ENCODE results near the gene TSGA10IP. TPM values are rescaled to one million over a fixed set of nuclear protein-coding genes. Genes with fewer than 3 reads are reported as not detected.

Gene TSGA10IP
- total RNA-seq, 2 donors from 2014 or later, result 0.97 to 5.6 TPM

- Histone ChIP-seq H3K27me3 (ENCODE audit: control insufficient read depth, insufficient read depth, low read length, poor library complexity, severe bottlenecking) (no peaks in the 10 kb centered on the region), H3K27ac (ENCODE audit: low read depth, low read length) (peak within 1 kb of the TSS; percentile 98), H3K36me3 (ENCODE audit: control insufficient read depth, insufficient read depth, low read length) (peaks cover 56% of the 10 kb centered on the region), H3K4me1 (ENCODE audit: control insufficient read depth, insufficient read depth, low read length) (peaks cover 18% of the 10 kb centered on the region), H3K4me3 (ENCODE audit: low read length) (peak within 1 kb of the TSS; percentile 94), H3K9me3 (ENCODE audit: control insufficient read depth, low read length) (no peaks in the 10 kb centered on the region), H3K9ac (ENCODE audit: extremely low read depth, low read length, poor library complexity, severe bottlenecking) (peak within 1 kb of the TSS; percentile 68)
- Mint-ChIP-seq H3K4me1 (peaks cover 30% of the 10 kb centered on the region), H3K27ac (peak within 1 kb of the TSS; percentile 99), H3K36me3 (ENCODE audit: low read depth) (peaks cover 52% of the 10 kb centered on the region), H3K4me3 (peak within 1 kb of the TSS; percentile 94), H3K9me3 (no peaks in the 10 kb centered on the region), H3K27me3 (ENCODE audit: insufficient read depth) (no peaks in the 10 kb centered on the region)
- TF ChIP-seq CTCF (conservative IDR thresholded peaks at IDR 0.05), result no peak
- 0% methylated on average over 28 to 55 of the region's 55 CpGs for WGBS, 2 experiments (ENCODE audit: insufficient coverage in 1 of 2, insufficient read length in 1 of 2)
- peak; percentile 98 for DNase-seq
Measured at GRCh38 chr11:66001942-66002647, 56.8 kb downstream of the TSGA10IP start, which contains the start of the genes BANF1 and EIF1AD. BANF1 (plus strand) TSS chr11:66002503; CDS start chr11:66003251, 748 bp downstream. EIF1AD (minus strand) TSS chr11:66002157; CDS start chr11:66000389, 1,768 bp downstream.

- 1% methylated on average over 13 to 40 of the region's 40 CpGs for WGBS, 2 experiments (ENCODE audit: insufficient coverage in 1 of 2, insufficient read length in 1 of 2)
- Histone ChIP-seq H3K27ac (ENCODE audit: low read depth, low read length) (peak overlapping the region; percentile 98), H3K4me3 (ENCODE audit: low read length) (peak overlapping the region; percentile 94), H3K9me3 (ENCODE audit: control insufficient read depth, low read length) (no peaks in the 10 kb centered on the region), H3K27me3 (ENCODE audit: control insufficient read depth, insufficient read depth, low read length, poor library complexity, severe bottlenecking) (no peaks in the 10 kb centered on the region), H3K4me1 (ENCODE audit: control insufficient read depth, insufficient read depth, low read length) (peaks cover 23% of the 10 kb centered on the region), H3K36me3 (ENCODE audit: control insufficient read depth, insufficient read depth, low read length) (peaks cover 49% of the 10 kb centered on the region), H3K9ac (ENCODE audit: extremely low read depth, low read length, poor library complexity, severe bottlenecking) (peak overlapping the region; percentile 65)
- peak overlapping the region; percentile 99 for H3K27ac Mint-ChIP-seq
- TF ChIP-seq CTCF (conservative IDR thresholded peaks at IDR 0.05), result peak; percentile 32
- H3K9me3 Mint-ChIP-seq, result no peaks in the 10 kb centered on the region
- peak overlapping the region; percentile 94 for H3K4me3 Mint-ChIP-seq
- H3K36me3 Mint-ChIP-seq (ENCODE audit: low read depth), result peaks cover 46% of the 10 kb centered on the region
- DNase-seq, result peak; percentile 62
- peaks cover 35% of the 10 kb centered on the region for H3K4me1 Mint-ChIP-seq
- no peaks in the 10 kb centered on the region for H3K27me3 Mint-ChIP-seq (ENCODE audit: insufficient read depth)
Measured at GRCh38 chr11:66002648-66003225, 57.5 kb downstream of the TSGA10IP start.

- no peak overlapping the region for H3K27ac ChIP-seq (ENCODE audit: low read depth, low read length)
- Mint-ChIP-seq H3K4me1 (peaks cover 39% of the 10 kb centered on the region), H3K4me3 (peak overlapping the region; percentile 94), H3K36me3 (ENCODE audit: low read depth) (peaks cover 41% of the 10 kb centered on the region), H3K9me3 (no peaks in the 10 kb centered on the region), H3K27ac (peak overlapping the region; percentile 79), H3K27me3 (ENCODE audit: insufficient read depth) (no peaks in the 10 kb centered on the region)
- H3K27me3 ChIP-seq (ENCODE audit: control insufficient read depth, insufficient read depth, low read length, poor library complexity, severe bottlenecking), result no peaks in the 10 kb centered on the region
- no peaks in the 10 kb centered on the region for H3K9me3 ChIP-seq (ENCODE audit: control insufficient read depth, low read length)
- no peak for DNase-seq
- H3K9ac ChIP-seq (ENCODE audit: extremely low read depth, low read length, poor library complexity, severe bottlenecking), result peak overlapping the region; percentile 65
- H3K4me1 ChIP-seq (ENCODE audit: control insufficient read depth, insufficient read depth, low read length), result peaks cover 26% of the 10 kb centered on the region
- no peak for TF ChIP-seq CTCF (conservative IDR thresholded peaks at IDR 0.05)
- 85 to 97% methylated on average over 6 of the region's 6 CpGs for WGBS, 2 experiments (ENCODE audit: insufficient coverage in 1 of 2, insufficient read length in 1 of 2)
- H3K4me3 ChIP-seq (ENCODE audit: low read length), result peak overlapping the region; percentile 94
- H3K36me3 ChIP-seq (ENCODE audit: control insufficient read depth, insufficient read depth, low read length), result peaks cover 44% of the 10 kb centered on the region
Measured at GRCh38 chr11:66003291-66003690, 58.0 kb downstream of the TSGA10IP start.
